Upper lobe of right lung (tissue), 1 donor: ENCODE results near the gene ANKRD27. TPM values are rescaled to one million over a fixed set of nuclear protein-coding genes. Genes with fewer than 3 reads are reported as not detected.

Experiments
- ATAC-seq: fragments of 200-7000 bp; cut with Tn5 transposase; one replicate; pipeline ENCODE4 v1.9.1; 2020; ENCODE audit warnings: mild to moderate bottlenecking, moderate library complexity
- DNase-seq: peaks from one replicate; pipeline ENCODE4 v3.0.0-alpha.2; 2020
- H3K27ac ChIP-seq: fragments of 200-600 bp; one replicate; pipeline ENCODE4 v1.8.0; 2022
- H3K27me3 ChIP-seq: fragments of 200-600 bp; one replicate; pipeline ENCODE4 v1.8.0; 2022; ENCODE audit warnings: mild to moderate bottlenecking
- H3K36me3 ChIP-seq: fragments of 200-600 bp; one replicate; pipeline ENCODE4 v1.8.0; 2022
- H3K4me1 ChIP-seq: fragments of 200-600 bp; one replicate; pipeline ENCODE4 v1.8.0; 2022
- H3K4me3 ChIP-seq: fragments of 200-600 bp; one replicate; pipeline ENCODE4 v1.8.0; 2022; ENCODE audit warnings: mild to moderate bottlenecking
- H3K9me3 ChIP-seq: fragments of 200-600 bp; one replicate; pipeline ENCODE4 v1.8.0; 2022
- intact Hi-C: fragments of 100-400 bp; cut with DNase I; formaldehyde crosslinking; loops from one replicate; pipeline ENCODE4 v1.11.0; 2022
- total RNA-seq: library from RNA; stranded (reverse); fragmentation: NEBNext Ultra II Directional; extraction: Animal tissue kit (Norgen Biotek cat#: 25700); gene quantifications from one replicate; pipeline ENCODE4 v1.2.1, GENCODE V29; 2021
- TF ChIP-seq, protein P1 (sequence below): fragments of 200-600 bp; IDR thresholded peaks from one replicate; pipeline ENCODE4 v1.8.0; 2022; ENCODE audit warnings: antibody characterized with exemption
- donor health status: DM: no; HTN: yes; CAD: no; lungs with severe emphysema.

ANKRD27 gene
- total RNA-seq, 1 donor from 2014 or later = 35.6 TPM

DNA sequence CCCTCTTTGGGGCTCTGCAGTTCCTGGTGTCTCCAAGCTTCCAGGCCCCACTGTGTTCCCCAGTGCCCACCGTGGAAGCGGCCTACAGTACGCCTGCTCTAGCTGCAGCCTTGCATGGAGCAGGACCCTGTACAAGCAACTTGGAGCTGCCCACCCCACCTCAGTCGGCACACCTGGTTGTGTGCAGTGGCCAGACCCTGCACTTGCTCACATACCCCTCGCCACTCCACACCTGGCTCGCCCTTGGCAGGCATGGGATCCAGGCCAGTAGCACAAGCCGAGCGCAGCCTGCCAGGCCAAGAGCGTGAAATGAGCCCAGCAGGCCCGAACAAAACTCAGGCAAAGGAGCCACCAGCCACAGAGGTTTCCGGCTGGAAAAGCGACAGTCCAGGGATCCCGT, 36.4 kb downstream of the ANKRD27 start:
- ATAC-seq (peak; percentile 25), DNase-seq (no peak)
- Histone ChIP-seq H3K27me3 (no peaks in the 10 kb centered on the region), H3K9me3 (no peaks in the 10 kb centered on the region), H3K4me1 (no peaks in the 10 kb centered on the region), H3K4me3 (no peak overlapping the region), H3K36me3 (peaks cover 82% of the 10 kb centered on the region), H3K27ac (no peak overlapping the region)
- intact Hi-C loops = no loop called here
- TF ChIP-seq, protein P1, sequence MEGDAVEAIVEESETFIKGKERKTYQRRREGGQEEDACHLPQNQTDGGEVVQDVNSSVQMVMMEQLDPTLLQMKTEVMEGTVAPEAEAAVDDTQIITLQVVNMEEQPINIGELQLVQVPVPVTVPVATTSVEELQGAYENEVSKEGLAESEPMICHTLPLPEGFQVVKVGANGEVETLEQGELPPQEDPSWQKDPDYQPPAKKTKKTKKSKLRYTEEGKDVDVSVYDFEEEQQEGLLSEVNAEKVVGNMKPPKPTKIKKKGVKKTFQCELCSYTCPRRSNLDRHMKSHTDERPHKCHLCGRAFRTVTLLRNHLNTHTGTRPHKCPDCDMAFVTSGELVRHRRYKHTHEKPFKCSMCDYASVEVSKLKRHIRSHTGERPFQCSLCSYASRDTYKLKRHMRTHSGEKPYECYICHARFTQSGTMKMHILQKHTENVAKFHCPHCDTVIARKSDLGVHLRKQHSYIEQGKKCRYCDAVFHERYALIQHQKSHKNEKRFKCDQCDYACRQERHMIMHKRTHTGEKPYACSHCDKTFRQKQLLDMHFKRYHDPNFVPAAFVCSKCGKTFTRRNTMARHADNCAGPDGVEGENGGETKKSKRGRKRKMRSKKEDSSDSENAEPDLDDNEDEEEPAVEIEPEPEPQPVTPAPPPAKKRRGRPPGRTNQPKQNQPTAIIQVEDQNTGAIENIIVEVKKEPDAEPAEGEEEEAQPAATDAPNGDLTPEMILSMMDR = no peak

- intact Hi-C loops = no loop called here
- DNase-seq (no peak), ATAC-seq (no peak)
- no peak overlapping the region for H3K27ac ChIP-seq
- TF ChIP-seq, protein P1 = no peak
- peaks cover 71% of the 10 kb centered on the region for H3K36me3 ChIP-seq
- no peak overlapping the region for H3K4me3 ChIP-seq
- no peaks in the 10 kb centered on the region for H3K27me3 ChIP-seq
- no peaks in the 10 kb centered on the region for H3K9me3 ChIP-seq
- no peaks in the 10 kb centered on the region for H3K4me1 ChIP-seq
These were observed 37.5 kb downstream of the ANKRD27 start for GRCh38 chr19:32637480-32637879.

- Histone ChIP-seq H3K4me1 (no peaks in the 10 kb centered on the region), H3K9me3 (no peaks in the 10 kb centered on the region), H3K4me3 (no peak overlapping the region), H3K27ac (no peak overlapping the region), H3K27me3 (no peaks in the 10 kb centered on the region), H3K36me3 (peaks cover 52% of the 10 kb centered on the region)
- DNase-seq = no peak
- no peak for ATAC-seq
- intact Hi-C loops = no loop called here
- TF ChIP-seq, protein P1 = no peak
These were observed 43.6 kb downstream of the ANKRD27 start for GRCh38 chr19:32631381-32631780.

- DNase-seq (no peak), ATAC-seq (no peak)
- H3K4me3 ChIP-seq = no peak overlapping the region
- TF ChIP-seq, protein P1 = no peak
- intact Hi-C loops = no loop called here
- no peaks in the 10 kb centered on the region for H3K27me3 ChIP-seq
- H3K4me1 ChIP-seq = no peaks in the 10 kb centered on the region
- no peak overlapping the region for H3K27ac ChIP-seq
- no peaks in the 10 kb centered on the region for H3K9me3 ChIP-seq
- peaks cover 46% of the 10 kb centered on the region for H3K36me3 ChIP-seq
These were observed 44.6 kb downstream of the ANKRD27 start for GRCh38 chr19:32630338-32630737.

DNA sequence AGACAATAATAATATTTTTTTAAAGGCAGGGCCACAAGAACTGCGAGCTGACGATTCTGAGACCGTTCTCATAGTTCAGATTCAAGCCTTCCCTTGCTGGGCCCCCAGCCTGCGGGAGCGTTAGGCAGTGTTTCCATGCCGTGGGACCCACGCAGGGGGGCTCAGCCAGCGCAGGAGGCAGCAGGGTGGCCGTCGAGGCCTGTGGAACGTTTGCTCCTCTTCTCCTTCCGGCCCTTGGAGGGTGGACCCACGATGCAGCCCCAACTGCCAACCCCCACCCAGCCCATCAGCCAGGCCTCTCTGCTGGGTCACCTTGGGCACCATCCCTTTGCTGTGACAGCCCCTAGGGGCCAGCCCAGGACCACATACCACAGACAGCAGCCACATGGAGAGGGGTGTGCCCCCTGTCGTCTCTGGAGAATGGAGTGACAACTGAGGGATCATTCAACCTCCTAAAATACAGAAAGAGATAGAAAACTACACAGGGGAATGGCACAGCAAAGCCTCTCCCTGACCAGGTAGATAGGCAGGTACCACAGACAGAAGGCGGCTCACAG, 47.2 kb downstream of the ANKRD27 start:
- Histone ChIP-seq H3K27me3 (no peaks in the 10 kb centered on the region), H3K4me1 (no peaks in the 10 kb centered on the region), H3K36me3 (peaks cover 64% of the 10 kb centered on the region), H3K4me3 (no peak overlapping the region), H3K9me3 (no peaks in the 10 kb centered on the region), H3K27ac (no peak overlapping the region)
- TF ChIP-seq, protein P1 = no peak
- peak; percentile 19 for ATAC-seq
- intact Hi-C loops = no loop called here
- DNase-seq = no peak

DNA sequence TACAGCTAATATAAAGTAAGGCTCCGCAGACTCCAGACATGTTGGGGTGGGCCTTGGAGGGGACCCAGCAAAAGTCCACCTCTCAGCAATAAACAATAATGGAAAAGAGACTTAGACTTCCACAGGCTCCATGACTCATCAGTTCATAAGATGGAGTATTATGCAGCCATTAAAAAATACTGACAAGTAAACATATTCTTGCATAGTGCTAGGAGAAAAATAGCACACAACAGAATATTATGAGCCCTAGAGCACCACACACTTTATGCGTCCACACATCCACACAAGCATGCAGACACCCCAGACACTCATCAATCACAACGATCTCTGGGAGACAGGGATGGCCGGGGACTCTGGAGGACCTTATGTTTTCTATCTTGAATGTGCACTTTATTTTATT, 48.0 kb downstream of the ANKRD27 start:
- TF ChIP-seq, protein P1 = no peak
- Histone ChIP-seq H3K27ac (no peak overlapping the region), H3K9me3 (no peaks in the 10 kb centered on the region), H3K4me3 (no peak overlapping the region), H3K4me1 (no peaks in the 10 kb centered on the region), H3K27me3 (no peaks in the 10 kb centered on the region), H3K36me3 (peaks cover 73% of the 10 kb centered on the region)
- no peak for DNase-seq
- intact Hi-C loops = no loop called here
- ATAC-seq = no peak
